ENCODE results near the gene SLC1A4. TPM values are rescaled to one million over a fixed set of nuclear protein-coding genes. Genes with fewer than 3 reads are reported as not detected.
"Not testable (repeated sequence)": the region's sequence is repeated elsewhere in the genome, so short reads cannot be mapped to it uniquely, and the experiment has no call there.

Gene SLC1A4
- polyA plus RNA-seq, 6 donors from 2014 or later = 2.1 to 5.8 (median 3.0) TPM

DNA sequence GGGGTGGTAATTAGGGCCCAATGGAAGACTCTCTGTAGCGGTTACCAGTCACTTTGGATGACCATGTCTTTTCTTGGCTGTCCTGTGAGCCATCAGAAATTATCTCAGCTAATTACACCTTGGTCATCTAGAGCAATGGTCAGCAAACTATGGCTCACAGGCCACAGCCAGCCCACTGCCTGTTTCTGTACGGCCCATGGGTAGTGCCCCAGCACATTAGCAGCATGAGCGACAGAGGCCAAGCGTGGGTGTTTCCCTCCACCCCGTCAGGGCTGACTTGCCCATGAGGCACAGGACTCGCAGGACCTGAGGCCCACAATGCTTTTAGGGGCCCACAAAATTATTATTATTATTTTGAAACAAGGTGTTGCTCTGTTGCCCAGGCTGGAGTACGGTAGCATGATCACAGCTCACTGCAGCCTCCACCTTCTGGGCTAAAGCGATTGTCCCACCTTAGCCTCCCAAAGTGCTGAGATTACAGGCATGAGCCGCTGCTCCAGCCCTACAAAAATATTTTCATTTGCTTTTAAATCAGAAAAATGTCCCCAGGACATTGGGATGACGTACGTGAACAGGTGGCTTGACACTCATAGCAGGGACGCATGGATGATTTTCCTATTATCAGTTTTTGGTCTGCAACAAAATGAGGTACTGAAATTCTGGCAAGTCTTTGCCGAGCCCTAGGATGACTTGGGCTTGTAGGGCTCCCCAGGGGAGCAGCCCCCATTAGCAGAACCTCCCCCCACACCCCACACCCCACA lies 37.7 kb downstream of the SLC1A4 start:
- Mint-ChIP-seq H3K27ac (peak overlapping the region; percentile 96 to 99 (median 97)), H3K4me3 (peak overlapping the region; percentile 3 to 84 (median 74))
- ATAC-seq (ENCODE audit: low read depth in 2 of 2) = peak; percentile 71 to 74

DNA sequence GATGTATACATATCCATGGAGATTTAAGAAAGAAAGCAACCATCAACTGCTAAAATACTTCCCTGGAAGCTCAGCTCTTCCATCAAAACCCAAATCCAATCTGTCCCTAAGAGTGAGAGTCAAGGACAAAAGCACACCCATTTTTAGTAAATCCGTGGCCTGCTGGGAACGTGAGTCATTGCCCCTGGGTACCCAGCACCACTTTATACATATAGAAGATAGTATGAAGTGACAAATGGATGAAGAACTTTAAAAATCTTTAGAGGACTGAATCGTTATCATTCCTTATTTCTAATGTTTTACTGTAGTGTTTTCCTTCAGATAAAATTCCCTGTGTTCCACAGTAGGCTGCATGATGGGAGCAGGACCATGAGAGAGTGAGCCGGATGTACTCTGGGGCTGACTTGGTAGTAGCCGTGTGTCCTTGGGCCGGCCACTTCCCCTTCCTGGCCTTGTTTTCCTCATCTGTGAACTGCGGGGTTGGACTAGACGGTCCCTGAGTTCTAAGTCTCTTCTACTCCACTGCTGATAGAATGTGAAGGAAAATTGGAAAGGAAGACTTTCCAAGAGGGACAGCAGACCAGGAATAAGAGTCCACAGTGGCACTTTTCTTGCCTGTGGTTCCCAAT lies 38.5 kb downstream of the SLC1A4 start:
- H3K27me3 Mint-ChIP-seq = no peaks in the 10 kb centered on the region
- DNase-seq (no peak), ATAC-seq (ENCODE audit: low read depth in 2 of 2) (no peak)
- peaks cover 46 to 87% (median 63%) of the 10 kb centered on the region in 3 donors for H3K4me1 Mint-ChIP-seq
- peak overlapping the region; percentile 96 to 99 (median 97) for H3K27ac Mint-ChIP-seq
- H3K36me3 Mint-ChIP-seq = peaks cover 3 to 16% of the 10 kb centered on the region in 2 donors
- H3K9me3 Mint-ChIP-seq = no peaks in the 10 kb centered on the region
- H3K4me3 Mint-ChIP-seq = peak overlapping the region in 7 of 8 donors; percentile 3 to 76 (median 26)

More for the DNA sequence above, 37.7 kb downstream of the SLC1A4 start:
- H3K27me3 Mint-ChIP-seq = no peaks in the 10 kb centered on the region
- no peaks in the 10 kb centered on the region for H3K9me3 Mint-ChIP-seq
- peaks cover 3 to 24% of the 10 kb centered on the region in 2 donors for H3K36me3 Mint-ChIP-seq
- peak; percentile 87 for DNase-seq
- peaks cover 38 to 84% (median 62%) of the 10 kb centered on the region in 3 donors for H3K4me1 Mint-ChIP-seq

DNA sequence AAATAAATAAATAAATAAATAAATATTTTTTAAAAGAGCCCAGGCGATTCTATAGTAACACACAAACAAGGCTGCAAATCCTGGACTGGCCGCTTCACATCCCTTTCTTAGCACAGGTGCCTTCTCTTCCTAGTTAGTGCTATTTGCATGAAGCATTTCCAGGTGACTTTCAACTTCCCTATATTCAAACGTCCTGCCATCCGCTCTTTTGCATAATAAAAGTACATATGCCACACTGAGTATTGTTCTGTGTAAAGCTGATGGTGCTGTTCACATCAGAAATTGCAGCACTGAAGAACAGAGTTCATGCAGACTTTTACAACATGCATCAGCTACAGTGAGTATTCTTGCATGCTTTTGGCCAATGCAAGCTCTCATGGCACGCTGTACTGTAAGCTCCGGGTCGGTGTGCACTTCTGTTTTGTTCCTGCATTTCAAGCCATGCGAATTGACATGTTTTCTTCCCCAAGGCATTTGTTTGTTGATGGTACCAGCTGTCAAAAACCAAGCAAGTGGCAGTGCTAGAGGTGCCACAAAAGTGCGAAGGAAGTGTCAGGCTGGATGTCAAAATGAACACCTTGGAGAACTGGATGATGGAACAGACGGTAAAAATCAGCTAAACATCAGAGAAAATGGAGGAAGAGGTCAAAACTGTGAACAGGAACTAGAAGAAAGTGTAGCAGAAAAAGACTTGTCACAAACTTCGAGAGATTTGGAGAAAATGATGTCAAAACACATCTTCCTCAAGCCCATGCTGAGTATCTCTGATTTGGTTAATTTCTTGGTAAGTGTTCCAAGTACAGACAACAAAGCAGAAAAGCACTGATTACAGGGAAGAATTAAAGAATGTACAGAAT lies 41.5 kb downstream of the SLC1A4 start:
- peaks cover 49 to 83% (median 63%) of the 10 kb centered on the region in 3 donors for H3K4me1 Mint-ChIP-seq
- no peaks in the 10 kb centered on the region for H3K27me3 Mint-ChIP-seq
- peak overlapping the region; percentile 75 to 91 (median 83) for H3K4me3 Mint-ChIP-seq
- no peaks in the 10 kb centered on the region for H3K9me3 Mint-ChIP-seq
- H3K36me3 Mint-ChIP-seq = peaks cover 4 to 7% of the 10 kb centered on the region in 2 donors
- peak overlapping the region; percentile 86 to 98 (median 96) for H3K27ac Mint-ChIP-seq
- DNase-seq = peak; percentile 78
- peak; percentile 51 to 58 for ATAC-seq (ENCODE audit: low read depth in 2 of 2)

DNA sequence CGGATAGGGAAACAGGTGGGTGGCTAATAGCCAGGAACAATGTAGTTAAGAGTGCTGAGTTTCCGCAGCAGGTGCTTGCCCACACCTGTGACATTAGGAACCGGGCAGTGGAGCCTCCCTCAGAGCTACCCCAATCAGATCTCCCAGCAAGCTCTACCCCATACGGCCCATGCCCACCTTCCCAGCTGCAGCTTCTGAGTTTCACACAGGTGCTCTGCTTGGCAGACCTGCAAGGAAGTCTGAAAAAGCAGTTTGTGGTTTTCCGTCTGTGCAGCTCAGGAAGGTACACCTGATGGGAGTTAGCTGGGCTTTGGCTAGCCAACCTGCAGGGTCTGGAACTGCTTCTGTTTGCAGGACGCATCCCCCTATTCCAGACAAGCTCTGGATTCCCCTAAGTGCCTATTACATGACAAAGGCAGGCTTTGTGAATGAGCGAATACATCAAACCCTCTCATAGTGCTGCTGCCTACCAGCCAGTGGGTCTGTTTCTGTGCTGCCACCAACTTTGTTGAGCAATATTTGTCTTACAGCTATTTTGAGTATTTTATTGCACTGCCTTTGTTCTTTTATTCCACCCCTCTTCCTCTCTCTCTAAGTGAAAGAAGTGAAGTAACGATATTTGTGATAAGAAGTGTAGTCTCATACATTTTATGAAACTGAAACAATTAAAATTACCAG lies 42.3 kb downstream of the SLC1A4 start:
- peak overlapping the region; percentile 75 to 91 (median 83) for H3K4me3 Mint-ChIP-seq
- H3K27ac Mint-ChIP-seq = peak overlapping the region; percentile 86 to 98 (median 96)
- peaks cover 44 to 75% (median 55%) of the 10 kb centered on the region in 3 donors for H3K4me1 Mint-ChIP-seq
- H3K27me3 Mint-ChIP-seq = no peaks in the 10 kb centered on the region
- ATAC-seq (ENCODE audit: low read depth in 2 of 2) = peak; percentile 6 to 24
- H3K9me3 Mint-ChIP-seq = no peaks in the 10 kb centered on the region
- H3K36me3 Mint-ChIP-seq = peaks cover 0 to 4% of the 10 kb centered on the region in 2 donors
- DNase-seq = peak; percentile 58

DNA sequence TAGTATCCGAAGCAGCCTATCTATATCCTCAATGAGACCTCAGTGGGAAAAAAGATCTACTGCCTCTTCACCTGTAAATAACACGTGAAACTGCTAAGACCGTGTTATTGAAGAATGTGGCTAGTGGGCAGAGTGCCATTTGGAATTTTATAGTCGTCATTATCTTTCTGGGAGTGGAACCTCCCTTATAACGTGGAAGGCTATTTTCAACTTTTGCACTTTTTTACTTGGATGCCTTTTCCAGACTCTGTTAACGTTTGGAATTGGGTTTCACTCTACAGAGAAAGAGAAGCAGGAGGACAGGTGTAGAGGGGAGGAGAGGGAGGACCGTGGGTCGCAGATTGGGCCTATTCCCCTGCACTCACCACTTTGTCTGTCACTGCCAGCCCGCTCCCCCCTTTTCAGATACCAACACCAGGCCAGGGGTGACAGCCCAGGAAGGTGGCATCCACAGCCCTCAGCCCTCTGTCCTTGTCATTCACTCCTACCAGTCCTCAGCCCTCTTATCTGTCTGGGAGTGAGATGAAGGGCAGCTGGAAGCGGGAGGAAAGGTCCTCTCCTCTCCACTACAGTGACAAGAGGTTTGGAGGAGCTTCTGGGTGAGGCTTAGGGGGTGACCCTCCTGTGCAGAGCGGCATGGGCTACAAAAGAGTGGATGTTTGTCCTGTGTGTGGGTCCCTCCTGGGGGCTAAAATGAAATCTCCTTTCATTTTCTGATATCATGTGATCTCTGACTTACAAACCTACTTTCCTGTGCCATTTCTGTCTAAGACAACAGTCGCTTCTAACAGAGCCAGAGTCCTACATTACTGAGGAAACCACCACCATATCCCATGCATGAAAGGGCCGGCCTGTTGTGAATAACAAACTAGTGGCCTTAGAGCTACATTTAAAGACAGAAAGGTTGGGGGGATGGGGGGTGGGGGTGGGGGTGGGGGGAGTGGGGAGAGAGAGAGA lies 43.1 kb downstream of the SLC1A4 start:
- peaks cover 44 to 74% (median 54%) of the 10 kb centered on the region in 3 donors for H3K4me1 Mint-ChIP-seq
- H3K27ac Mint-ChIP-seq = peak overlapping the region; percentile 86 to 98 (median 96)
- ATAC-seq (ENCODE audit: low read depth in 2 of 2) (peak in 1 of 2 donors; percentile 10), DNase-seq (no peak)
- H3K36me3 Mint-ChIP-seq = peaks cover 3 to 4% of the 10 kb centered on the region in 2 donors
- H3K27me3 Mint-ChIP-seq = no peaks in the 10 kb centered on the region
- H3K4me3 Mint-ChIP-seq = peak overlapping the region; percentile 75 to 91 (median 83)
- no peaks in the 10 kb centered on the region for H3K9me3 Mint-ChIP-seq

DNA sequence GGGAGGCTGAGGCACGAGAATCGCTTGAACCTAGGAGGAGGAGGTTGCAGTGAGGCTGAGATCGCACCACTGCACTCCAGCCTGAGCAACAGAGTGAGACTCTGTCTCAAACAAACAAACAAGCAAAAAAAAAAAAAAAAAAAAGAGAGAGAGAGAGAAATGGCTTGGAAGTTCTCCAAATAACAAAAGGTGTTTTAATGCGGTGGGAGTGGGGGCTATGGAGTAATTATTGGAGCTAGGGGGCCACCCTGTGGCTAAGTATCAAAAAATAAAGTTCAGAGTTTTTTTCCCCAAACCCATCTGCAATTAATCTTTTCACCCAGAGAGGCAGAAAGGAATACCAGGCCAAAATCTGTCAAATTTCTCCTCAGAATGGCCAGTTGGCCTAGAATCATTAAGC lies 44.0 kb downstream of the SLC1A4 start:
- peak; percentile 50 for DNase-seq
- ATAC-seq (ENCODE audit: low read depth in 2 of 2) = no peak
- no peaks in the 10 kb centered on the region for H3K27me3 Mint-ChIP-seq
- H3K4me3 Mint-ChIP-seq = peak overlapping the region in 3 of 8 donors; percentile 19 to 39 (median 35)
- H3K9me3 Mint-ChIP-seq = no peaks in the 10 kb centered on the region
- H3K4me1 Mint-ChIP-seq = peaks cover 44 to 73% (median 54%) of the 10 kb centered on the region in 3 donors
- peak overlapping the region in 4 of 6 donors; percentile 86 to 97 (median 93) for H3K27ac Mint-ChIP-seq
- H3K36me3 Mint-ChIP-seq = peaks cover 4 to 12% of the 10 kb centered on the region in 2 donors

DNA sequence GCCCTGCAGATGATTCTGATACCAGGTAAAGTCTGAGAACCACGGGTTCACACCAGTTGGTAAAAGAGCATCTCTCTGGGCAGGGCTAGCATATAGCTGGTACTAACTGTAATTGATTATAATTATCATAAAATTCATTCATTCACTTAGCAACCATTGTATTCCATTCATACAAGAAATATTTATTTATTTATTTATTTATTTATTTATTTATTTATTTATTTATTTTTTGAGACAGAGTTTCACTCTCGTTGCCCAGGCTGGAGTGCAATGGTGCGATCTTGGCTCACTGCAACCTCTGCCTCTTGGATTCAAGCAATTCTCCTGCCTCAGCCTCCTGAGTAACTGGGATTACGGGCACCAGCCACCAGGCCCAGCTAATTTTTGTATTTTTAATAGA lies 44.5 kb downstream of the SLC1A4 start:
- H3K36me3 Mint-ChIP-seq = peaks cover 4 to 16% of the 10 kb centered on the region in 2 donors
- peak overlapping the region in 1 of 8 donors; percentile 39 for H3K4me3 Mint-ChIP-seq
- not testable (repeated sequence) for H3K9me3 Mint-ChIP-seq; H3K27me3 Mint-ChIP-seq; DNase-seq; ATAC-seq (ENCODE audit: low read depth in 2 of 2)
- H3K4me1 Mint-ChIP-seq = peaks cover 45 to 71% (median 54%) of the 10 kb centered on the region in 3 donors
- H3K27ac Mint-ChIP-seq = peak overlapping the region in 2 of 6 donors; percentile 71 to 97

DNA sequence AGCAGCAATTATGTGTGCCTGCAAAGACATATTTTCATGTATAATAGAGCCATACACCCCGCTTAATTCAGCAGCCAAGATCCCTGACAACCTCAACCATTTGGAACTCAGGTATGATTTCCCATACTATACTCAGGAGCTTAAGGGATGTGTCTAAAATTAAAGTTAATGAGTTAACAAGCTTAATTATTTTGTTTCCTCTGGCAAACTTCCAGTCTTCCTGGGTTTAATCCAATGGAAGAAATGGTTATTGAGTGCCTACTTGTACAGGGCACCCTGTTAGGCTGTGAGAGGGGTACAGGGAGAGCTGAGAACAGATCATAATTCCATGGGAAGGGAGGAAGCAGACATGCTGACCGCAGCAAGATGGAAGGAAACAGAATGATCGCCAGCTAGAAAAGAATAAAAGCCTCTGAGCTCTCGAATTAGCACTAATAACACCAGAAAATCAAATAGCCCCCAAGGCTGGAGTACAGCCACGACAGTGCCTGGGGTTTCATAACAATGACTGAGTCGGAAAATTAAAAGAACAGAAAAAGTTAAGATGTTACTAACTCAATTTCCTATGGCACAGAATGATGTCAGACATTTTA lies 46.2 kb downstream of the SLC1A4 start:
- ATAC-seq (ENCODE audit: low read depth in 2 of 2) (no peak), DNase-seq (no peak)
- Mint-ChIP-seq H3K36me3 (peaks cover 4 to 16% of the 10 kb centered on the region in 2 donors), H3K4me1 (peaks cover 52 to 65% (median 59%) of the 10 kb centered on the region in 3 donors), H3K4me3 (no peak overlapping the region), H3K27me3 (no peaks in the 10 kb centered on the region), H3K9me3 (no peaks in the 10 kb centered on the region), H3K27ac (peak overlapping the region in 3 of 6 donors; percentile 33 to 82 (median 47))

DNA sequence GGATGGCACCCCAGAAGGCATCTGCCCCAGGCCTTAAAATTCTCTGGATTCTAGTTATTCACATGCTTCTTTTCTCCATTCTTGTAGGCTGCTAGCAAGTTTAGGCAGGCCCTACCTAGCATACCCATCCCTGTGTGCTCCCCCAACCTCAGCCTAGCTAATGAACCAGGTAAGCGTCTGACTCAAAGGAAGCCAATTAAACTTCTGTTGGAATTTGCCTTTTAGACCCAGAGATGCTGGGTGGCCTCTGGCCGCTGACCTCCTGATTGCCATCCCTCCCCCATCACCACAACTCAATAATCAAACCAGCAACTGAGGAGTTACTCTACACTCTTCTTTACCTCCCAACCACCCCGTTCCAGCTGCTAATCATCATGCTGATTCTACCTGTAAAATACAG lies 48.0 kb downstream of the SLC1A4 start:
- H3K27me3 Mint-ChIP-seq = no peaks in the 10 kb centered on the region
- ATAC-seq (ENCODE audit: low read depth in 2 of 2) (no peak), DNase-seq (no peak)
- no peak overlapping the region for H3K4me3 Mint-ChIP-seq
- peaks cover 4 to 16% of the 10 kb centered on the region in 2 donors for H3K36me3 Mint-ChIP-seq
- peaks cover 39 to 51% (median 46%) of the 10 kb centered on the region in 3 donors for H3K4me1 Mint-ChIP-seq
- no peaks in the 10 kb centered on the region for H3K9me3 Mint-ChIP-seq
- peak overlapping the region in 5 of 6 donors; percentile 8 to 83 (median 74) for H3K27ac Mint-ChIP-seq

DNA sequence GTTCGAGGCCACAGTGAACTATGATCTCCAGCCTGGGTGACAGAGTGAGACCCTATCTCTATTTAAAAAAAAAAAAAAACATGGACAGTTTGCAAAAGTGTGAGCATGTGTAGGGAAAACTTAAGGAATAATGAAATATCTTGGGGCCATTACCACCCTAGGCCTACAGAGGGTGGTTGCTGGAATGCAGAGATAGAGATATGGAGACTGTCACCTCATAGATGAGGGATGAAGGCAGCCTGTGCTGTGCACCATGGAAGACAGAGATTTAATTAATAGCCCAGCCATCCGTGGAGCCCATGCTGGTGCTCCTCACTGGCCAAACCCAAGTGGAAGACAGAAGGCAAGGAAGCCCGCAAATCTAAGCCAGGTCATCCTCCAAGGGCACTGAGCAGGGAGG lies 50.4 kb downstream of the SLC1A4 start:
- no peaks in the 10 kb centered on the region for H3K27me3 Mint-ChIP-seq
- H3K27ac Mint-ChIP-seq = peak overlapping the region in 3 of 6 donors; percentile 62 to 85 (median 74)
- H3K4me3 Mint-ChIP-seq = peak overlapping the region in 1 of 8 donors; percentile 37
- DNase-seq (no peak), ATAC-seq (ENCODE audit: low read depth in 2 of 2) (no peak)
- H3K4me1 Mint-ChIP-seq = peaks cover 32 to 47% (median 40%) of the 10 kb centered on the region in 3 donors
- H3K9me3 Mint-ChIP-seq = peaks cover 5 to 11% (median 9%) of the 10 kb centered on the region in 7 donors
- peaks cover 11 to 30% of the 10 kb centered on the region in 2 donors for H3K36me3 Mint-ChIP-seq
